ENCODE measurements around the gene HSPBP1. TPM values are rescaled to one million over a fixed set of nuclear protein-coding genes. Genes with fewer than 3 reads are reported as not detected.

HSPBP1 gene
- total RNA-seq, 1 experiment from 2014 or later: 65.2 TPM

- TF ChIP-seq, protein P1, sequence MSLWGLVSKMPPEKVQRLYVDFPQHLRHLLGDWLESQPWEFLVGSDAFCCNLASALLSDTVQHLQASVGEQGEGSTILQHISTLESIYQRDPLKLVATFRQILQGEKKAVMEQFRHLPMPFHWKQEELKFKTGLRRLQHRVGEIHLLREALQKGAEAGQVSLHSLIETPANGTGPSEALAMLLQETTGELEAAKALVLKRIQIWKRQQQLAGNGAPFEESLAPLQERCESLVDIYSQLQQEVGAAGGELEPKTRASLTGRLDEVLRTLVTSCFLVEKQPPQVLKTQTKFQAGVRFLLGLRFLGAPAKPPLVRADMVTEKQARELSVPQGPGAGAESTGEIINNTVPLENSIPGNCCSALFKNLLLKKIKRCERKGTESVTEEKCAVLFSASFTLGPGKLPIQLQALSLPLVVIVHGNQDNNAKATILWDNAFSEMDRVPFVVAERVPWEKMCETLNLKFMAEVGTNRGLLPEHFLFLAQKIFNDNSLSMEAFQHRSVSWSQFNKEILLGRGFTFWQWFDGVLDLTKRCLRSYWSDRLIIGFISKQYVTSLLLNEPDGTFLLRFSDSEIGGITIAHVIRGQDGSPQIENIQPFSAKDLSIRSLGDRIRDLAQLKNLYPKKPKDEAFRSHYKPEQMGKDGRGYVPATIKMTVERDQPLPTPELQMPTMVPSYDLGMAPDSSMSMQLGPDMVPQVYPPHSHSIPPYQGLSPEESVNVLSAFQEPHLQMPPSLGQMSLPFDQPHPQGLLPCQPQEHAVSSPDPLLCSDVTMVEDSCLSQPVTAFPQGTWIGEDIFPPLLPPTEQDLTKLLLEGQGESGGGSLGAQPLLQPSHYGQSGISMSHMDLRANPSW (CRISPR knock-in tag; conservative IDR thresholded peaks at IDR 0.05; ENCODE audit: low read depth): no peak
Observed at GRCh38 chr19:55322204-55322885, 42.4 kb upstream of the HSPBP1 start (continued).

DNA sequence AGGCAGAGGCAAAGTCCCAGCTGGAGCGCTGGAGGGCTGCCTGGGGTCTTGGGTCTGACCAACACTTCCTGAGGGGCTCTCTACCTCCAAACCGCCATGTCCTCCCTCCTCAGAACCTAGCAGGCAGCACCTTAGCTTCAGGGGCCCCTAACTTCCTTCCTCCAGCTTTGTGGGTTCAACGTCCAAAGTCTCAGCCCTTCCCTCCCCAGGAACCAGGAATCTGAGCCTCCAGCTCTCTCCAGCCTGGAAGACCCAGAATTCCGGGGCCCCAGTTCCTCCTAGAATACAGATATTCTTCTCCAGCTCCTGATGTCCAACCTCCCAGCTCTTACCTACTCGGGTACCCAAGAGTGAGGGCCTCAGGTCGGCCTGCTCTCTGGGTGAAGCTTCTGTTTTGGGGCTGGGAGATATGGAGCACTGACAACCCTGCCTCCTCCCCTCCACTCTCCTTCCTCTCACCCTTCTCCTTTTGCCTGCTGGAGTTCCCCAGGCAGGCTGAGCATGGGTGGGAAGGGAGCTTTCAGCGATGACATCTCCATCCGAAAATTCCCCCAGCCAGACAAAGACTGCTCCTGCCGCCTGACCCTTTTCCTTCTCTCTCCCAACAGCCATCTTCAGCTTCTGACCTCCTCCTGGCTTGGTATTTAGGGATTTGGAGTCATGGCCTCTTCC lies 41.7 kb upstream of the HSPBP1 start:
- Mint-ChIP-seq H3K9me3 (no peaks in the 10 kb centered on the region), H3K36me3 (no peaks in the 10 kb centered on the region), H3K4me1 (peaks cover 18% of the 10 kb centered on the region), H3K27ac (no peak overlapping the region), H3K4me3 (no peak overlapping the region), H3K27me3 (ENCODE audit: low read depth) (peaks cover 21% of the 10 kb centered on the region)
- DNase-seq (ENCODE audit: low spot score) (no peak), ATAC-seq (no peak)
- POLR2A ChIA-PET: interaction anchor here (1.2 kb wide), 1 partner anchor 27 kb away, joined by 6 read pairs; no protein-coding TSS in a partner anchor
- CTCF ChIA-PET: interaction anchor here (0.7 to 3.4 kb wide), 9 partner anchors 9 to 161 kb away, joined by 3 to 26 read pairs (median 6); partner anchors contain the start of genes HSPBP1, KMT5C and TMEM238
- no peak for TF ChIP-seq ZNF281 (CRISPR knock-in tag; IDR thresholded peaks at IDR 0.05)
- TF ChIP-seq MXD4 (CRISPR knock-in tag; IDR thresholded peaks at IDR 0.05; ENCODE audit: borderline replicate concordance): no peak
- TF ChIP-seq CBFB (CRISPR knock-in tag; IDR thresholded peaks at IDR 0.05; ENCODE audit: low read depth): no peak
- TF ChIP-seq NFATC4 (CRISPR knock-in tag; IDR thresholded peaks at IDR 0.05): no peak
- no peak for TF ChIP-seq ZNF416 (CRISPR knock-in tag; IDR thresholded peaks at IDR 0.05)
- TF ChIP-seq TCF7 (CRISPR knock-in tag; IDR thresholded peaks at IDR 0.05; ENCODE audit: low read depth): no peak
- TF ChIP-seq ETV6 (CRISPR knock-in tag; IDR thresholded peaks at IDR 0.05): no peak
- TF ChIP-seq ZNF425 (CRISPR knock-in tag; conservative IDR thresholded peaks at IDR 0.05): no peak
- TF ChIP-seq CDX4 (CRISPR knock-in tag; IDR thresholded peaks at IDR 0.05; ENCODE audit: borderline replicate concordance): no peak
- TF ChIP-seq FOXK1 (CRISPR knock-in tag; IDR thresholded peaks at IDR 0.05): no peak
- TF ChIP-seq SP1 (CRISPR knock-in tag; conservative IDR thresholded peaks at IDR 0.05): no peak
- TF ChIP-seq, protein P2, sequence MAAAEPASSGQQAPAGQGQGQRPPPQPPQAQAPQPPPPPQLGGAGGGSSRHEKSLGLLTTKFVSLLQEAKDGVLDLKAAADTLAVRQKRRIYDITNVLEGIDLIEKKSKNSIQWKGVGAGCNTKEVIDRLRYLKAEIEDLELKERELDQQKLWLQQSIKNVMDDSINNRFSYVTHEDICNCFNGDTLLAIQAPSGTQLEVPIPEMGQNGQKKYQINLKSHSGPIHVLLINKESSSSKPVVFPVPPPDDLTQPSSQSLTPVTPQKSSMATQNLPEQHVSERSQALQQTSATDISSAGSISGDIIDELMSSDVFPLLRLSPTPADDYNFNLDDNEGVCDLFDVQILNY (CRISPR knock-in tag; IDR thresholded peaks at IDR 0.05): no peak
- TF ChIP-seq AFF4 (CRISPR knock-in tag; IDR thresholded peaks at IDR 0.05; ENCODE audit: borderline replicate concordance): no peak
- TF ChIP-seq RORB (CRISPR knock-in tag; IDR thresholded peaks at IDR 0.05): no peak
- TF ChIP-seq AR (CRISPR knock-in tag; IDR thresholded peaks at IDR 0.05): no peak
- no peak for TF ChIP-seq NR1H2 (CRISPR knock-in tag; IDR thresholded peaks at IDR 0.05)
